ENCODE measurements around the gene LRRC61.

Gene LRRC61

DNA sequence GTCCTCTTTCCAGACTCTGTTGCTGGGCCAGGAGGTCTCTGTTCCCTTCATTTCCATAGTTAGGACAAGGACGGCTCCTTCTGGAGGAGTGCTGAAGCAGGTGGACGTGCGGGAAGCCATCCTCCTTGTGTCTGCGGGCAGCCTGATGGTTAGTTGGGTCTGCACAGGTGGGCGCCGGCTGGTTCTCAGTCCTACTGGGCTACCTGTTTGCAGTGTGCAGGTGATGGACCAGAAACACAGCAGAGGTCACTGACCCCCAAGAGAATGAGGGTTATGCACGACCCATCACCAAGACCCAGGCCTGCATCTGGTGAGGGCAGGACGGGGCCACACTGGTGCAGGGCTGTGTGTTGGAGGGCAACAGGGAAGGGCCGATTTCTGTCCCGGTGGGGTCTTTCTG, 10.5 kb downstream of the LRRC61 start:
- no peak for DNase-seq

DNA sequence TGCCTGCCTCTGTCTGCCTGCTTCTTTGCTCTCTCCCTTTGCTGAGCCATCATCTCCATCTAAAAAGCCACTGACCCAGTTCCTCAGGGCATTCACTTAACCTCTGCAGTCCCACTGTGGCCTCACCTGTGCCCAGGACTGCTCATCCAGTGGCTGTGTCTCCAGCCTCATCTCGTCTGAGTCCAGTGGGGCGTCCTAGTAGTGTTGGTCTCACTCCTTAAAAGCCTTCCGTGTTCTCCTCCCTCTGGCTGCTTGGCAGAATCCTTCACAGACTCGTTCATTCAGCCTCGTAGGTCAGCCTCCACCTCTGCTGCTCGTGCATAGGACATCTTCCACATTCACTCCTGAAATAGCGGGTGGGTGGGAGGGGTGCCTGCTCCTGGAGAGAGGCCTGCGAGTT, 11.0 kb downstream of the LRRC61 start:
- DNase-seq, result no peak

DNA sequence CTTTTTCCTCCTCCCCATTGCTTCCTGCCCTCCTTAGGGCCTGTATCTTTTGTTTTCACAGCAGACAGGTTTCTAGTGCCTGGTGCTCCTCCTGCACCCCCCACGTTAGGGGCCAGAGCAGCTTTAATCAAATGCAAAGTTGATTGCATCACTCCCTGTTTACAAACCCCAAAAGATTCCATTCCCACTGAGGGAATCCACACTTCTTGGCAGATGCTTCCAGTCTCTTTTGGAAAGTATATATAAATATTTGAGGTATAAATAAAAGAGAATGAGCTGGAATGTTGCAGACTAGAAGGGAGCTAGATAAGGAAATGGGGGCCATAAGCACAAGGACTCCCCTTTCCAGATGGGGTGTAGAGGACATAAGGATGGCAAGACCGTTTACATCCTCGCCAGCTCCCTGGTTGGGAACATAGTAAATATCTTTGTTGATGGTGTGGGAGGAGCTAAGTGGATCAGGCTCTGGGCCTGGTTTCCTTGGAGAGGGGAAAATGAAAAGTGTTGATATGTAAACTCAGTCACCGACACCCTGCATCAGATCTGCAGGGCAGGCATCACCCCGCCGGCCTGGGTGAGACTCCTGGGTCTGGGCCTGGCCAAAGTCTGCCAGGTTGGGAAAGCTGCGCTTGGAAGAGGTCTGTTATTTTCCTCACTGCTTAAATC, 12.1 kb downstream of the LRRC61 start:
- no peak for DNase-seq

DNA sequence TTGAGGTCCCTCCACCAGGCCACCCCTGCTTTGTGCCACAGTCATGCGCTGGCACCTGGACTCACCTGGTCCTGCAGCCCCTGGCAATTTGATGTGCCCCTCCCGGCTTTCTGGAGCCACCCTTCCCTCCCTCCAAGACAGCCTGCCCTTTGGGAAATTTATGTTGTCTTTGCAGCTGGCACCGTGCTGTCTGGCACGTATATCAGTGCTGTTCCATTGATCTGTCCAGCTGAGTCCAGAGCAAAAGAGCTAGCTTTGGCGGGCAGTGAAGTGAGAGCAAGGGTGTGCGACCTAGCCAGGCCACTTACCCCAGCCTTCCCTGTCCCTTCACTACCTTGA, 12.6 kb downstream of the LRRC61 start:
- no peak for DNase-seq

DNA sequence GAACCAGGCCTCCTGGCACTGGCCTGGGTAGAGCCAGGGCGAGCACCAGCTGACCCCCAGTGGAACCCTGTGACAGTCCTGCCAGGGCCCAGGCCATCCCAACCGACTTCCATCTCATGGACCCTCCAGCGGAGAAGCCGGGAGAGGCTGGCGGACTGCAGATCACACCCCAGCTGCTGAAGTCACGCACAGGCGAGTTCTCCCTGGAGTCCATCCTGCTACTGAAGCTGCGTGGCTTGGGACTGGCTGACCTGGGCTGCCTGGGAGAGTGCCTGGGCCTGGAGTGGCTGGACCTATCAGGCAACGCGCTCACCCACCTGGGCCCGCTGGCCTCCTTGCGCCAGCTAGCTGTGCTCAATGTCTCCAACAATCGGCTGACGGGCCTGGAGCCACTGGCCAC, 13.6 kb downstream of the LRRC61 start:
- no peak for DNase-seq

DNA sequence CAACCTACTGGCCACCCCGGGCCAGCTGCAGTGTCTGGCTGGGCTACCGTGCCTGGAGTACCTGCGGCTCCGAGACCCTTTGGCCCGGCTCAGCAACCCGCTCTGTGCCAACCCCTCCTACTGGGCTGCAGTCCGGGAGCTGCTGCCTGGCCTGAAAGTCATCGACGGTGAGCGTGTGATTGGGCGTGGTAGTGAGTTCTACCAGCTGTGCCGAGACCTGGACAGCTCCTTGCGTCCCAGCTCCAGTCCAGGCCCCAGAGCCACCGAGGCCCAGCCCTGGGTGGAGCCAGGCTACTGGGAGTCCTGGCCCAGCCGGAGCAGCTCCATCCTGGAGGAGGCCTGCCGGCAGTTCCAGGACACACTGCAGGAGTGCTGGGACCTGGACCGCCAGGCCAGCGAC, 14.0 kb downstream of the LRRC61 start:
- DNase-seq, result no peak

DNA sequence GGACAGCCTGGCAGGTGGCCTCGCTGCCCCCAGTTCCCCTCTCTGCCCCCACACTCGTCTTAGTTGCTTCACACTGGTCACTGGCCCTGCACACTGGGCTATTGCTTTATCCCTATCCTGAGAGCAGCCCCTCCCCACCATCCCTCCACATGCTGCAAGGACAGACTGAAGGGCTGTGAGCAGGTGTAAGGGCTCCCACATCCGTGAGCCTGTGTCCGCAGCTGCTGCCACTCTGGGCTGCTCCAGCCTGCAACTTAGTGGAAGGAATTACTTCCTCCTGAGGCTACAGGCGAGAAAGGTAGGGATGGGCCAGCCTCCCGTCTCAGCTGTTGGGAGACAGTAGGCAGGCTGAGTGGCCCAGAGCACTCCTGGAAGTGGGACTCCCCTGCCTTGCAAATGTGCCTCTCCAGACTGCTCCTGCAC, 14.5 kb downstream of the LRRC61 start:
- DNase-seq, result no peak

DNA sequence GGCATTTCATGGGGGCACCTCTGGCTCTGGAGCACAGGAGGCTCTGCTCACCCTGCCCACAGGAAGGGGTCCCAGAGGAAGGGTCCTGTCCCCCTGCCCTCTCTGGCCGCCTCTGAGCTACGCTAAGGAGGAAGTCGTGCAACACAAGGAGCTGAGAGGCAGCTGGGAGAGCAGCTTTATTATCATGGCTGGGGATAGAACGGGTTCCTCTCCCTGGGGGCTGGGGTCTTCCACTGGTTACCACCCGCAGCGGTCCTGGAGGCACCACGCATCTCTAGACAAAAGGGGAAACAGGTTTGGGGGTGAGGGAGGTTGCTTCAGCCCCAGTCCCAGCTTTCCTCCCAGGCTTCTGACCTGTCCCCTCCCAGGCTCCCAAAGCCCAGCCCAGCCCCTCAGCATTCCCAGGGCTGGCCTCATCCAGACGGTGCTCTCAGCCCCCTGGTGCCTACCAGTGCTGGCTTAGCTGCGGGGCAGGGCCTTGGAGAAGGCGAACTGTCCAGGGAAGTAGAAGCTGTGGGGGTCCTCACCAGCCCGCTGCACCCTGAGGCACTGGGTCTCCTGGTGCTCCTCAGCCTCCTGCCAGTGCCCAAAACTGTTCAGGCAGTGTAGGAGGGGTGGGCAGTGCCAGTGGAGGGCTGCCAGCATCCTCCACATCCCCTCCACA, 15.1 kb downstream of the LRRC61 start:
- DNase-seq, result no peak

DNA sequence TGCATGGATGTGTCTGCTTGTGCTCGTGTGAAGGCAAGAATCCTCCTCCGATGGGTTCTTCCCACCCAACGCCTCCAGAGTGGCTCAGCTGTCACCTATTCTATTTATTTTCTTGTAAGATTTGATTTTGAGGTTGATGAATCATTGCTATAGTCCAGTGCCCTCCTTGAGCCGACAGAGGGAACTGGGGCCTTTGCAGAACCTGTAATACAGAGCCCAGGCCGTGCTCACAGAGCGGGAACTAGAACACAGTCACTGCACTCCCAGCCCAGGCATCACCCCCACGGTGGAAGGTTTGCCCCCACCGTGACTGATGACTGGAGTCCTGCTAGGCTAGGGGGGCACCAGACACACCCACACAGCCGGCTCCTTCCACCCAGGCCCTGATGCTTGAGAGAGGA, 16.3 kb downstream of the LRRC61 start:
- DNase-seq, result no peak

DNA sequence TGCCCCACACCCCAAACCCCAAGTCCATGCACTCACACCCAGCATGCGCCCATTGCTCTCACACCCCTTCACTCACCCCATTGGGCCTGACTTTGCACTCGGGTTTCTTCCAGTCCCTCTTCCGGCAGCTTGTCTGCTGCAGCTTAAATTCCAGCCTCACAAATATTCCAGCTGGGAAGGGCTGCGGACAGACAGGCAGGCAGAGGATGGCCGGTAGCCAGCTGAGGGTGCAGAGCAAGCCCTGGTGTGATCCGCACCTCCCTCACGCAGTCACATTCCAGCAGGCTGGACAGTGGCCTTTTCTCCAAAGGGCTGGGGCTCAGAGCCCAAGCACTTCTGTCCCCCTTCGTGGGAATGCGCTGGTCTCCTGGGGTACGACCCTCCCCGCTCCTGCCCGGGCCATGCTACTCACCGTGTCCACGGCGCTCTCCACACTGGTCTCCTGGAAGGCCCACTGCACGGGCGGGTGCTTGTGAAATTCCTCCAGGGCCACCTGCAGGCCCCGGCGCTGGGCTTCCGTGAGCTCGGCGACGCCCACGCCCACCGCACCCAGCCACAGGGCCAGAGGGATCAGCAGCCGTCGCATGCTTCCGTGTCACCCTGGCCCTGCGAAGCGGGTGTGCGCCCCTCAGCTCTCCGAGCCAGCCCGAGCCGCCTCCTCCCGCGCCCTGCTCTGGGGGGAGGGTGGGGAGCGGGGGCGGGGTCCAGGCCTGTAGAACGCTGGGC, 17.0 kb downstream of the LRRC61 start:
- no peak for DNase-seq

DNA sequence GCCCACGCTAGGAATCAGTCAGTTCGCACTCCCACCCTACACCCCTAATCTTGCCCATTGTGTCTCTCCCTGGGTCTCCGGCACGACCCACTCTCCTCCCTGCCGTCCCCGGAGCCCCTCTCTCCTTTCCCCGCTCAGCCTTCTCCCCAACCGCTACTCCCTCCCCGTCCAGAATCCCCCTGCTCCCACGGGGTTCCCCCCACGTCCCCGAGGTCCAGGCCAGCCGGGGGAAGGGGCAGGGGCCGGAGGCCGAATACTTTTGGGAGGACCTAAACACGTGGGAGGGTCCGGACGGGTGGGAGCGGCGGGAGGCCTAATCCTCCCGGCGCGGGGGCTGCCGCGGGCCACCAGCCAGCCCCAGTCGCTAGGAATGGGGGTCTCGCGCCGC, 17.7 kb downstream of the LRRC61 start:
- DNase-seq, result no peak

DNA sequence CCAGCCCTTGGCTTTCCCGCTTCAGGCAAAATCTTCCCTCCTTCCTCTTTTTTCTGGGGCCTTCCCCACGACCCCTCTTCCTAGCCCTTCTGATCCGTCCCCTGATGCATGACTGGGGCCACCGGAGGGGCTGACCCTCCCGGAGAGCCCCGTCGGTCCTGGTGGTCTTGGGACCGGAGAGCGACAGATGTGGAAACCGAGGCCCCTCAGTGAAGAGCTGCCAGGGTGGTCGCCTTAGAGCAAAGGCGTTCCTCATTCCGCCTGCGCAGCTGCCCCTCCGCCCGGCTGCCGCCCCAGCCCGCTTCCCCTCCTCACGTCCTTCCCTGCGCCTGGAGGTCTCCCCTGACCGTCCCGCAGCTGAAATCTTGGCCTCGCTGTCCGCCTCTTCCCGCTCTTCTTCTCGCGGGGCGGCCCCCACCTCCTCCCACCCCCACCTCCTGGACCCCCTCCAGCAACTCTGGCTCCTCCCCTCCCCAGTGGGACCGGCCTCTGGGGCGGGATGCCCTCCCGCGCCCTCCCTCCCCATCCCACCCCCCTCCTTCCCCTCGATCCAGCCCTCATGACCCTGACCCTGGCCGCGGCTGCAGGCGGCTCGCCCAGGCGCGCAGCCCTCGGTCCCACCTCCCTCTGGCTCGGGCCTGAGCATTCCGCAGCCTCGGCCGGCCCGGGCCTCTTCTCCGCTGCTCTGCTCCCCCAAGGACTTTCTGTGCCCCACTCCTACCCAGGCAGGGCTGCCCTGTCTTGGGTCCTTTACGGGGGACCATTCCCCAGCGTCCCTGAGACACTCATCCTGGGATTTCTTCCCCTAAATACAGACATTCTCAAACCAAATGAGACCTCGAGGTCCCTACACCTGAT, 18.3 kb downstream of the LRRC61 start, which contains the start of gene RARRES2:
RARRES2 (minus strand) TSS at position 367 of the 858 bp plus-strand sequence. CDS start 1,020 bp downstream, outside the sequence.
- DNase-seq, result no peak

DNA sequence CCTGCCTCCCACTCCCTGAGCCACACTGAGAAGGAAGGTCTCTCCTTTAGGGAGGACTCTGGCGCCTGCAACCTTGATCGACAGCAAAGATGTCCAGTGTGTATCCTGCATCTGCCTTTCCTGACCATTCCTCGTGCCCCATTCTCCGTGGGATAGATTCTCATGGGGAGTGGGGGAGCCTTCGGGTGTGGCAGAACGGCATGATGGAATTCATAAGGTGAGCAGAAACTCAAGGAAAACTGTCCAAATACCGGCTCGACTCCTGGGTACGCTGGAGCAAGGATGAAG, 18.9 kb downstream of the LRRC61 start:
- DNase-seq, result no peak

DNA sequence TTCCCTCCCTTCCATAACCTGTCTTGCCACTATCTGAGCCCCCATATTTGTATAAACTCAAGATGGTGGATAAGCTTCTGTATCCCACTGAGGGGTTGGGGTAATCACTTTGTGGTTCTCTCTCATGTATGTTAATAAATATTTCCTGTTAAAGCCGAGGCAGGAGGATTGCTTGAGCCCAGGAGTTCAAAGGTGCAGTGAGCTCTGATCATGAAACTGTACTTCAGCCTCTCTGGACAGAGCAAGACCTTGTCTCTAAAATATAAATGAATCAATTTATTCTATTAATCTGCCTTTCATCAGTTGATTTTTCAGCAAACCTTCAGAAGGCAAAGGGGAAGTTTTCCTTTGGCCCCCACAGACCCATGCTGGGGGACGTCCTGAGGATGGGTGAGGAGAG, 20.1 kb downstream of the LRRC61 start:
- no peak for DNase-seq

DNA sequence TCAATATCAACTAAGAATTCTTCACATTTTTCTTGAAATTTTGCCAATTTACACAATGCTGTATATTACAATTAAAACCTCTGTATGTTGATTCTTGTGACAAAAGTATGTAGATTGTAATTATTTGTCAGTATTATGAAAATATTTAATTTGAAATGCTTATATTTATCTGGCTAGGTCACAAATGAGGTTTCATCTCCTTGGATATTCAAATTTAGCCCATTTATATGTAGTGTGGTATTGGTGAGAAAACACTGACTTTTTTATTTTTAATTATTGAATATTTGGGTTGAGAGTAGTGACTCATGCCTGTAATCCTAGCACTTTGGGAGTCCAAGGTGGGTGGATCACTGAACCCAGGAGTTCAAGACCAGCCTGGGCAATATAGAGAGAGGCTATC, 21.1 kb downstream of the LRRC61 start:
- DNase-seq, result no peak

DNA sequence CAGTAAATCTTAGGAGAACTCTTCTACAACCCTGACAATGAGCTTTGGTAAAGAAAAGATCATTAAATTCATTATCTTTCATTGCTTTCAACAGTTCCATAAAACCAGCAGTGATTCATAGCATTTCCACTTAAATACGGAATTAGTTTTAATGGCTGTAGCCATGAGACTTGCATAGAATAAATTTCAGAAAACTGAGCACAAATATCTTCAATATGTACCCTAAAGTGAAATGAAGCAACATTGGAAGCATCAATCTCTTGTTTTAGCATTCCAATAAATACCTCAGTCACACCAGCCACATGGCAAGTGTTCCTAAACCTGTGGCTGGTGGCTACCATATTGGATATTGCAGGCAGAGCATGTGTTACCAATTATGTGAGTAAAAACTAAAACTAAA, 21.9 kb downstream of the LRRC61 start:
- DNase-seq, result no peak

DNA sequence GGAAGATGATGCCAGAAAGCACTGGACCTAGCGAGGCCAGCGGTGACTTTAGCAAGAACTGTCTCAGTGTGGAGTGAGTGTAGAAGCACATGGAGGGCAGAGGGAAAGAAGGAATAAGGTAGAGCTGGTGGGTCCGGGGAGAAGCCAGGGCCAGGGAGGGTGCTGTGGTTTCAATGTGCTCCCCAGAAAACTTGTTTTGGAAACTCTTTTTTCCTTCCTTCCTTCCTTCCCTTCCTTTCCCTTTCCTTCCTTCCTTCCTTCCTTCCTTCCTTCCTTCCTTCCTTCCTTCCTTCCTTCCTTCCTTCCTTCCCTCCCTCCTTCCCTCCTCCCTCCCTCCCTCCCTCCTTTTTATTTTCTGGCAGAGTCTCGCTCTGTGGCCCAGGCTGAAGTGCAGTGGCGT, 23.8 kb downstream of the LRRC61 start:
- DNase-seq, result no peak

DNA sequence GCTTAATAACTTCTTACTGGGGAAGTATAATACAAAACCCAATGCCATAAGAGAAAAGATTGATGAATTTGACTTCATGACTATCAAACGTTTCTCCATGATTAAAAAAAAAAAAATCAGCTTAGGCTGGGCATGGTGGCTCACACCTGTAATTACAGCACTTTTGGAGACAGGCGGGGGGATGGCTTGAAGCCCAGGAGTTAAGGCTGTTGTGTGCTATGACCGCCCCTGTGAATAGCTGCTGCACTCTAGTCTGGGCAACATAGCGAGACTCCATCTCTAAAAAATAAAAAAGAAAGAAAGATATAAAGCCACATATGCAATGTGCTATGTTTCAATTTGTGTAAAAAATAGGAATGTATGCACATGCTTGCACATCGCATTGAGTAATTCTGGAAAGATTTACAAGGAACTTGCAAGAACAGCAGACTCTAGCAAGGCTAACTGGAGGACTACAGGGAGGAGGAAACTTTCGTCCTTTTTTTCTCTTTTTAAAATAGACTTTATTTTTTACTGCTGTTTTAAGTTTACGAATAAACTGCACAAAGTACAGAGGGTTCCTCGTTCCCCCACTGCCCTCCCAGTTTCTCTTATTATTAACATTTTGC, 28.5 kb downstream of the LRRC61 start:
- no peak for DNase-seq

DNA sequence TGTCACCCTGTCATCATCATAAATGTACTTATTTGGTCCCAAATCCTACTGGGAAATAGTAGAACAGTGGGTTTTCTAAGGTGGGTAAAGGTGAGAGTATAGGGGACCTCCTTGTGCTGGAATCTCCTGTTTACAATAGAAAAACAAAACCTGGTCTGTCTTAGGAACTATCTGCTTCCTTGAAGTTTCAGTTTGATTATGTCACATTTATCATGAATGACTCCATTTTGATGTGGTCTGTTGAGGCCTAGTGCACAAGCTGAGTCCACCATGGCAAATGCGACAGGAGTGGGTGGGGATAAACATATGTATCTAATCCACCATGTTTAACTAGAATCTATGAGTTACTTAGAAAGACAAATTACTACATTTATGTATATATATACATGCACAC, 32.5 kb downstream of the LRRC61 start:
- no peak for DNase-seq

DNA sequence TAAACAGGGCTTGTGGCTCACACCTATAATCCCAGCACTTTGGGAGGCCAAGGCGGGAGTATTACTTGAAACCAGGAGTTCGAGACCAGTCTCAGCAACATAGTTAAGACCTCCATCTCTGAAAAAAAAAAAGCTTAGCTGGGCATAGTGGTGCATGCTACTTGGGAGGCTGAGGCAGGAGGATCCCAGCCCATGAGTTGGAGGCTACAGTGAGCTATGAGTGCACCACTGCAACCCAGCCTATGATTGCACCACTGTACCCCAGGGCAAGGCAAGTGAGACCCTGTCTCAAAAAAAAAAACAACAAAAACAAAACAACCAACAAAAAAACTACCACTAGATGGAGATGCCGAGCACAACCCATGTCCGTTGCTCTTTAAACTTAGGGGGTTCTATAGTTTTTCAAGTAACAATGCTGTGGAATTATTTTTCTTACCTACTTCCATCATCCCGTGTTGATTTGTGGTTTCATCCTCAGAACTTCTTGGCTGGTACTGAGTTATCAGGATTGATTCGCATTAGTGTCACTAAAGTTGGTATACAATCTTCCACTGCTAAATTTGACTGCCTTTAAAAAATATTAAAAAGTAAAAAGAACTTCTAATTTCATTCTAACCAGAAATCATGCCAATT, 33.2 kb downstream of the LRRC61 start:
- no peak for DNase-seq

DNA sequence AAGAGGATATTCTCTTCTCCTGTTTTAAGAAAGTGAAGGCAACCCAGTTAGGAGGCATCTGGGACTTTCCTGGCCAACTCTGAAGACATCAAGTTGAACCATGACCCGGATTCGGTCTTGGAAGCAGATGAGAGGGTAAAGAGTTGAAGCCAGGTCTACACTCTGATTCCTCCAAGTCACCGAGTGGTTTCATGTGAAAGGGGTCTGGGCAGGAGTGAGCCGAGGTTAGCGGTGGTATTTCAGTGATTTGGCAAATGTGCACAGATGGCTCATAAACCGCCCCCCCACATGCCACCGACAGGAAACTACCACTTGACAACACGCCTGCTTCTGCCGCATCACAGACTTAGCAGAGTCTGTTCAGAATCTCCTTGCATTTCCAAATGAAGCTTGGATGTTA, 34.1 kb downstream of the LRRC61 start:
- no peak for DNase-seq

DNA sequence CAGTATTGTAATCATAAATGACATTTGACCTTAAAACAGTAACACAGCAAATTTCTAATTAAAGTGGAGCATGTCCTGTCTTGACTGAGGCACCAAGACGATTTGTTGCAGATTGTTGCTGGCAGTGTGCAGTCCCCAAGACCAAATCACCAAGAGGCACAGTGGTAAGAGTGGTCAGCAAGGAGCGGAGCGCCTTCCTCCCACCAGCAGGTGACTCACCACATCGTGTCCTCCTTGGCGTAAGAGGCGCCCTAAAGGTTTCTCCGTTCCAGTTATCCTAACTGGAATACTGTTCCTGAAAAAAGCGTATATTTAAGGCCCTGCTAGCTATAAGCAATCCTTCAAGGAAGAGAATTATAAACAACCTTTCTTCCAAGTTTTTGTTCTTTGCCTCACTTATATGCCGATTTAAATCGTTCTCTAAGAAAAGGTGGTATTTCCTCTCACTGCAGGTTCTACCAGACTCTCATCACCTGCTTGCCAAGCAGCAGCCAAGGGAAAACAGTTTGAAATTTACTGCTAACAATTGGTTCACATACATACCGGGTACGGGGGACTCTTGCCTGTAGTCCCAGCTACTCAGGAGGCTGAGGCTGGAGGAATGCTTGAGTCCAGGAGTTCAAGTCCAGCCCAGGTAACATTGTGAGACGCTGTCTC, 34.7 kb downstream of the LRRC61 start:
- DNase-seq, result no peak
